ENCODE results near the gene ERBB4. TPM values are rescaled to one million over a fixed set of nuclear protein-coding genes. Genes with fewer than 3 reads are reported as not detected.
"Not testable (repeated sequence)": the region's sequence is repeated elsewhere in the genome, so short reads cannot be mapped to it uniquely, and the experiment has no call there.

ERBB4 gene
- total RNA-seq, 1 donor from 2014 or later = 0.05 TPM

GRCh38 chr2:212157012-212157411, 381.6 kb downstream of the ERBB4 start:
- DNase-seq (ENCODE audit: low spot score) (no peak), ATAC-seq (no peak)

GRCh38 chr2:212156088-212156487, 382.5 kb downstream of the ERBB4 start:
- ATAC-seq (no peak), DNase-seq (ENCODE audit: low spot score) (no peak)

- DNase-seq (ENCODE audit: low spot score) (no peak), ATAC-seq (no peak)
These were observed 384.1 kb downstream of the ERBB4 start for GRCh38 chr2:212154477-212154878.

GRCh38 chr2:212153923-212154322, 384.7 kb downstream of the ERBB4 start:
- DNase-seq (ENCODE audit: low spot score) (no peak), ATAC-seq (no peak)

- ATAC-seq (no peak), DNase-seq (ENCODE audit: low spot score) (no peak)
These were observed 390.6 kb downstream of the ERBB4 start for GRCh38 chr2:212147921-212148513.

- ATAC-seq (no peak), DNase-seq (ENCODE audit: low spot score) (no peak)
These were observed 392.2 kb downstream of the ERBB4 start for GRCh38 chr2:212146416-212146815.

GRCh38 chr2:212145121-212145520, 393.5 kb downstream of the ERBB4 start:
- DNase-seq (ENCODE audit: low spot score) = no peak
- no peak for ATAC-seq

- no peak for DNase-seq (ENCODE audit: low spot score)
- no peak for ATAC-seq
These were observed 396.0 kb downstream of the ERBB4 start for GRCh38 chr2:212142631-212143030.

GRCh38 chr2:212141499-212141898, 397.1 kb downstream of the ERBB4 start:
- ATAC-seq (no peak), DNase-seq (ENCODE audit: low spot score) (no peak)

GRCh38 chr2:212136216-212136795, 402.3 kb downstream of the ERBB4 start:
- no peak for ATAC-seq

GRCh38 chr2:212135739-212136138, 402.9 kb downstream of the ERBB4 start:
- ATAC-seq (no peak), DNase-seq (ENCODE audit: low spot score) (no peak)

More at GRCh38 chr2:212136216-212136795, 402.3 kb downstream of the ERBB4 start:
- DNase-seq (ENCODE audit: low spot score) = no peak

GRCh38 chr2:212133337-212133736, 405.3 kb downstream of the ERBB4 start:
- no peak for DNase-seq (ENCODE audit: low spot score)
- ATAC-seq = no peak

GRCh38 chr2:212124598-212124997, 414.0 kb downstream of the ERBB4 start:
- ATAC-seq (peak; percentile 76), DNase-seq (ENCODE audit: low spot score) (no peak)

GRCh38 chr2:212119591-212119990, 419.0 kb downstream of the ERBB4 start:
- no peak for ATAC-seq
- no peak for DNase-seq (ENCODE audit: low spot score)

- ATAC-seq (no peak), DNase-seq (ENCODE audit: low spot score) (no peak)
These were observed 420.7 kb downstream of the ERBB4 start for GRCh38 chr2:212117926-212118325.

GRCh38 chr2:212114489-212114888, 424.1 kb downstream of the ERBB4 start:
- ATAC-seq = no peak

GRCh38 chr2:212112401-212112800, 426.2 kb downstream of the ERBB4 start:
- DNase-seq (ENCODE audit: low spot score) (no peak), ATAC-seq (no peak)

More at GRCh38 chr2:212114489-212114888, 424.1 kb downstream of the ERBB4 start:
- no peak for DNase-seq (ENCODE audit: low spot score)

- DNase-seq (ENCODE audit: low spot score) = no peak
- no peak for ATAC-seq
These were observed 428.6 kb downstream of the ERBB4 start for GRCh38 chr2:212109792-212110680.

GRCh38 chr2:212109217-212109616, 429.4 kb downstream of the ERBB4 start:
- no peak for ATAC-seq
- no peak for DNase-seq (ENCODE audit: low spot score)

GRCh38 chr2:212107989-212108388, 430.6 kb downstream of the ERBB4 start:
- DNase-seq (ENCODE audit: low spot score) (no peak), ATAC-seq (no peak)

GRCh38 chr2:212107014-212107413, 431.6 kb downstream of the ERBB4 start:
- DNase-seq (ENCODE audit: low spot score) = no peak
- no peak for ATAC-seq

- not testable (repeated sequence) for ATAC-seq; DNase-seq (ENCODE audit: low spot score)
These were observed 432.1 kb downstream of the ERBB4 start for GRCh38 chr2:212106536-212106935.

All from left lobe of liver (tissue), 2 donors.